Naive thymus-derived CD4-positive, alpha-beta T cell (primary cell): Measurements from ENCODE around the gene SUSD6. TPM values are rescaled to one million over a fixed set of nuclear protein-coding genes. Genes with fewer than 3 reads are reported as not detected.
A peak's percentile ranks its signal among the peaks of the same experiment; 100 is the strongest.

Experiments used
- ATAC-seq: fragments of 150-1000 bp; cut with Tn5 transposase; 2 replicates; pipeline ENCODE4 v1.10.0; 2021; ENCODE audit warnings: mild to moderate bottlenecking, moderate library complexity
- CTCF ChIA-PET: fragments of 350-600 bp; sonication (Branson Sonifier 250); formaldehyde crosslinking; loops from one replicate; lab custom pipeline; 2021; ENCODE audit warnings: antibody characterized with exemption; lab: Charles Lee
- POLR2A ChIA-PET: fragments of 350-600 bp; sonication (Branson Sonifier 250); formaldehyde crosslinking; loops from one replicate; lab custom pipeline; 2021; ENCODE audit warnings: antibody characterized with exemption, inconsistent platforms; lab: Charles Lee
- DNase-seq, 9 donors: peaks; one replicate each; pipeline versions ENCODE4 v3.0.0 to v3.0.0-alpha.2; 2020 to 2022; ENCODE audit warnings: mixed read lengths in 1 of 9
- H3K27ac ChIP-seq: one replicate; pipeline ENCODE4 v1.7.0; 2013; ENCODE audit warnings: mild to moderate bottlenecking, low read depth, low read length, moderate library complexity
- H3K27me3 ChIP-seq, 2 donors: one replicate each; pipeline ENCODE4 v1.7.0; 2013; ENCODE audit warnings: low read length in 2 of 2, mild to moderate bottlenecking in 2 of 2, moderate library complexity in 2 of 2; ENCODE audit not compliant: control insufficient read depth in 2 of 2, insufficient read depth in 2 of 2
- H3K36me3 ChIP-seq, 3 experiments: 1 replicate in 2 of 3; 2 replicates in 1 of 3; pipeline ENCODE4 v1.7.0; 2013; ENCODE audit warnings: low read length in 3 of 3, mild to moderate bottlenecking in 3 of 3, moderate library complexity in 1 of 3; ENCODE audit not compliant: insufficient read depth in 3 of 3, control insufficient read depth in 2 of 3
- H3K4me1 ChIP-seq, 2 donors: one replicate each; pipeline ENCODE4 v1.7.0; 2013; ENCODE audit warnings: low read length in 2 of 2, mild to moderate bottlenecking in 2 of 2, moderate library complexity in 1 of 2; ENCODE audit not compliant: control insufficient read depth in 2 of 2, insufficient read depth in 2 of 2
- H3K4me3 ChIP-seq: 2 replicates; pipeline ENCODE4 v1.7.0; 2013; ENCODE audit warnings: mild to moderate bottlenecking, low read length
- H3K9me3 ChIP-seq, 3 experiments: 1 replicate in 2 of 3; 2 replicates in 1 of 3; pipeline ENCODE4 v1.7.0; 2013; ENCODE audit warnings: low read length in 3 of 3; ENCODE audit not compliant: control insufficient read depth in 2 of 3
- H3K27ac Mint-ChIP-seq, 9 donors: one replicate each; pipeline ENCODE4 v1.8.0; 2020 to 2022; ENCODE audit warnings: mixed read lengths in 9 of 9, mild to moderate bottlenecking in 8 of 9, moderate library complexity in 5 of 9, inconsistent platforms in 2 of 9
- H3K27me3 Mint-ChIP-seq, 5 donors: one replicate each; pipeline ENCODE4 v1.8.0; 2021 to 2022; ENCODE audit warnings: mixed read lengths in 5 of 5, mild to moderate bottlenecking in 1 of 5
- H3K36me3 Mint-ChIP-seq, 5 donors: one replicate each; pipeline ENCODE4 v1.8.0; 2020 to 2022; ENCODE audit warnings: mixed read lengths in 5 of 5, mild to moderate bottlenecking in 3 of 5, inconsistent platforms in 1 of 5
- H3K4me1 Mint-ChIP-seq, 7 donors: one replicate each; pipeline ENCODE4 v1.8.0; 2020 to 2022; ENCODE audit warnings: mixed read lengths in 7 of 7, mild to moderate bottlenecking in 3 of 7, inconsistent platforms in 1 of 7
- H3K4me3 Mint-ChIP-seq, 10 donors: one replicate each; pipeline ENCODE4 v1.8.0; 2020 to 2022; ENCODE audit warnings: mild to moderate bottlenecking in 10 of 10, mixed read lengths in 10 of 10, moderate library complexity in 6 of 10, inconsistent platforms in 2 of 10
- H3K9me3 Mint-ChIP-seq, 11 donors: one replicate each; pipeline ENCODE4 v1.8.0; 2020 to 2022; ENCODE audit warnings: mixed read lengths in 11 of 11, mild to moderate bottlenecking in 4 of 11, inconsistent platforms in 1 of 11, moderate library complexity in 1 of 11
- intact Hi-C, 2 donors: fragments of 100-400 bp; cut with micrococcal nuclease; formaldehyde crosslinking; loops; one replicate each; pipeline ENCODE4 v1.15.1; 2023
- polyA plus RNA-seq, 2 donors: library from polyadenylated mRNA; unstranded; fragments of 300-500 nt; fragmentation: Illumina TruSeq; gene quantifications; one replicate each; pipeline ENCODE4 v1.2.3, GENCODE V29; 2021
- total RNA-seq, 6 experiments: library from RNA in 5 of 6; stranded (reverse) in 5 of 6; gene quantifications; 1 replicate in 5 of 6; 2 replicates in 1 of 6; pipeline ENCODE4 v1.2.3 and lab custom pipeline; 2021 to 2026

Gene SUSD6
- total and polyA plus RNA-seq, 7 experiments from 2014 or later: 4.3 to 90.8 (median 44.6) TPM

DNA sequence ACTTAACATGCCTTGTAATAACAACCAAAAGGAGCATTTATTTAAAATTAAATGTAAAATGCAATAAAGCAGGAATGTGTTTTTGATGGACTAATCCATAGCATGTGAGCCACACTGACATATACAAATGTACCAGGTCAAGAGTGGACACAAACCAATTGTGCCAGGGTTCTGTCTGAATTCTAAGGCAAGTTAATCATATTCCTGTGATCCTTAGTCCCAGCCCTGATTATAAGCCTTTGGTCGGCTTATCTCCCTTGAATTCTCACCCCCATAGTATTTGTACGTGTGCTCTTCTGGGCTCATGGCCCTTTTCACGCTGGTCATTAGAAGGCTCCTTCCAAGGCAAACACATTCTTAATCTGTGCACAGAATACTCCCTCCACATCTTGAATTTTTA lies 144.9 kb downstream of the SUSD6 start:
- ChIA-PET POLR2A (interaction anchor here (2.3 kb wide), 1 partner anchor 11 kb away, joined by 46 read pairs; the partner anchor contains the start of gene SRSF5), CTCF (no interaction called here)
- intact Hi-C loops: no loop called here
- Mint-ChIP-seq H3K27ac (peak overlapping the region in 3 of 9 donors; percentile 11 to 73 (median 60)), H3K9me3 (no peaks in the 10 kb centered on the region), H3K4me1 (peaks cover 17 to 31% (median 21%) of the 10 kb centered on the region in 7 donors), H3K36me3 (peaks cover 0 to 5% (median 0%) of the 10 kb centered on the region in 5 donors), H3K4me3 (peak overlapping the region in 1 of 10 donors; percentile 6), H3K27me3 (no peaks in the 10 kb centered on the region)
- H3K9me3 ChIP-seq: no peaks in the 10 kb centered on the region
- no peaks in the 10 kb centered on the region for H3K27me3 ChIP-seq
- no peak overlapping the region for H3K4me3 ChIP-seq
- DNase-seq (no peak), ATAC-seq (no peak)
- H3K27ac ChIP-seq: no peak overlapping the region
- H3K36me3 ChIP-seq: no peaks in the 10 kb centered on the region
- peaks cover 0 to 11% of the 10 kb centered on the region in 2 donors for H3K4me1 ChIP-seq

DNA sequence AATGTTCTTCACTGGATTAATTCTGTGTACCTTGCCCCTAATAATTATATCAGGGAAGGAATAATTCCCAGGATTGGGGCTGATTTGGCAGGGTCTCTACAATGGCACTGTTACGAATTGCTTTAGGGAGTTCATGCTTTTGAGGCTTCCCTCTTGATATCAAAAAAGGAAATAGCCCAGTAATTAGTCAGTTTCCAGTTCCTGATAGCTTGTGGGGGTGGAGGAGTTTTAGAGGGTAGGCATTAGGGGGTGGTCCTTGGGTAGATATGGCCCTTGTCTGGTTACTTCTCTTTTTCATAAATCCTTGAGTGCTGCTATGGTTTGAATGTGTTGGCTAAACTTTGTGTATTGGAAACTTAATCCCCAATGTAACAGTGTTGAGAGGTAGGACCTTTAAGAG lies 149.4 kb downstream of the SUSD6 start:
- no peaks in the 10 kb centered on the region for H3K9me3 ChIP-seq
- no peaks in the 10 kb centered on the region for H3K27me3 ChIP-seq
- no peaks in the 10 kb centered on the region for H3K36me3 ChIP-seq
- Mint-ChIP-seq H3K36me3 (peaks cover 0 to 6% (median 0%) of the 10 kb centered on the region in 5 donors), H3K4me1 (peaks cover 15 to 51% (median 36%) of the 10 kb centered on the region in 7 donors), H3K4me3 (peak overlapping the region in 1 of 10 donors; percentile 30), H3K27me3 (no peaks in the 10 kb centered on the region), H3K9me3 (peaks cover 0 to 4% (median 0%) of the 10 kb centered on the region in 11 donors), H3K27ac (peak overlapping the region in 1 of 9 donors; percentile 62)
- intact Hi-C loops: loop anchor here (10.0 kb wide), 4 partner anchors 76 to 894 kb away; partner anchors contain the start of gene ACTN1 (in 1 of the 2)
- ChIA-PET CTCF (no interaction called here), POLR2A (interaction anchor here (0.6 to 1.8 kb wide), 3 partner anchors 8 to 149 kb away, joined by 3 to 5 read pairs (median 3); no protein-coding TSS in a partner anchor)
- no peak overlapping the region for H3K27ac ChIP-seq
- peak; percentile 33 for ATAC-seq
- no peak overlapping the region for H3K4me3 ChIP-seq
- DNase-seq: no peak
- peaks cover 0 to 14% of the 10 kb centered on the region in 2 donors for H3K4me1 ChIP-seq

- H3K4me3 ChIP-seq: no peak overlapping the region
- ATAC-seq (no peak), DNase-seq (no peak)
- peaks cover 0 to 11% (median 0%) of the 10 kb centered on the region in 11 donors for H3K9me3 Mint-ChIP-seq
- H3K9me3 ChIP-seq: peaks cover 0 to 4% (median 0%) of the 10 kb centered on the region in 3 experiments
- peak overlapping the region in 7 of 9 donors; percentile 49 to 100 (median 62) for H3K27ac Mint-ChIP-seq
- ChIA-PET POLR2A (interaction anchor here (0.7 kb wide), 1 partner anchor 35 kb away, joined by 5 read pairs; no protein-coding TSS in a partner anchor), CTCF (no interaction called here)
- no peak overlapping the region for H3K27ac ChIP-seq
- H3K36me3 ChIP-seq: peaks cover 11 to 21% (median 12%) of the 10 kb centered on the region in 3 experiments
- peaks cover 17 to 28% of the 10 kb centered on the region in 2 donors for H3K4me1 ChIP-seq
- peaks cover 13 to 22% (median 19%) of the 10 kb centered on the region in 5 donors for H3K36me3 Mint-ChIP-seq
- H3K27me3 Mint-ChIP-seq: peaks cover 0 to 4% (median 0%) of the 10 kb centered on the region in 5 donors
- peak overlapping the region in 1 of 10 donors; percentile 29 for H3K4me3 Mint-ChIP-seq
- H3K4me1 Mint-ChIP-seq: peaks cover 32 to 68% (median 58%) of the 10 kb centered on the region in 7 donors
- intact Hi-C loops: loop anchor here (10.0 kb wide), 4 partner anchors 79 to 891 kb away; partner anchors contain the start of gene ACTN1 (in 1 of the 2)
- no peaks in the 10 kb centered on the region for H3K27me3 ChIP-seq
These were observed 152.5 kb downstream of the SUSD6 start for GRCh38 chr14:69763761-69764510.

Other genes with a start within 250 kb of the SUSD6 start
- gene ERH, start 213.3 kb upstream of the SUSD6 start, total RNA-seq: 100 to 1,000 TPM in 2 of 5 experiments, 10 to 100 TPM in 3; 85.1 to 330 (median 96.3) TPM
- 10 to 100 TPM; 26.4 to 67.9 TPM for gene ERH, start 213.3 kb upstream of the SUSD6 start, polyA plus RNA-seq
- 10 to 100 TPM; 27.2 to 50.3 (median 35.3) TPM for gene SLC39A9, start 212.9 kb upstream of the SUSD6 start, total RNA-seq
- gene SLC39A9, start 212.9 kb upstream of the SUSD6 start, polyA plus RNA-seq: 10 to 100 TPM; 12.3 to 22.7 TPM
- gene PLEKHD1, start 126.9 kb upstream of the SUSD6 start, total RNA-seq: under 1 TPM; 0.07 to 0.74 (median 0.30) TPM
- gene PLEKHD1, start 126.9 kb upstream of the SUSD6 start, polyA plus RNA-seq: under 1 TPM in 1 of 2 donors, not detected in 1; 0.23 TPM
- not detected for gene CCDC177, start 36.7 kb upstream of the SUSD6 start, total RNA-seq
- not detected for gene CCDC177, start 36.7 kb upstream of the SUSD6 start, polyA plus RNA-seq
- gene SRSF5, start 155.5 kb downstream of the SUSD6 start, total RNA-seq: 1,000 to 10,000 TPM in 4 of 5 experiments, 100 to 1,000 TPM in 1; 355 to 1,361 (median 1,191) TPM
- 1,000 to 10,000 TPM; 1,397 to 1,617 TPM for gene SRSF5, start 155.5 kb downstream of the SUSD6 start, polyA plus RNA-seq
- not detected for gene SLC10A1, start 185.6 kb downstream of the SUSD6 start, total RNA-seq
- gene SLC10A1, start 185.6 kb downstream of the SUSD6 start, polyA plus RNA-seq: under 1 TPM in 1 of 2 donors, not detected in 1; 0.14 TPM